Type B pancreatic cell (in vitro differentiated cells): Measurements from ENCODE around the gene BMP2. TPM values are rescaled to one million over a fixed set of nuclear protein-coding genes. Genes with fewer than 3 reads are reported as not detected.

ENCODE experiments used
- DNase-seq: peaks from one replicate; pipeline ENCODE4 v3.0.0; 2021; ENCODE audit warnings: mixed read lengths; ENCODE audit not compliant: unreplicated experiment; ENCODE audit errors: extremely low spot score
- H3K27ac Mint-ChIP-seq: 2 replicates; pipeline ENCODE4 v1.8.0; 2021; ENCODE audit warnings: mild to moderate bottlenecking, mixed read lengths
- H3K27me3 Mint-ChIP-seq: 2 replicates; pipeline ENCODE4 v1.8.0; 2021; ENCODE audit warnings: mixed read lengths
- H3K36me3 Mint-ChIP-seq: 2 replicates; pipeline ENCODE4 v1.8.0; 2021; ENCODE audit warnings: mixed read lengths
- H3K4me1 Mint-ChIP-seq: one replicate; pipeline ENCODE4 v1.8.0; 2021; ENCODE audit warnings: mixed read lengths; ENCODE audit not compliant: unreplicated experiment
- H3K4me3 Mint-ChIP-seq: 2 replicates; pipeline ENCODE4 v1.8.0; 2021; ENCODE audit warnings: mild to moderate bottlenecking, mixed read lengths
- H3K9me3 Mint-ChIP-seq: 2 replicates; pipeline ENCODE4 v1.8.0; 2021; ENCODE audit warnings: mixed read lengths
- long read RNA-seq: library from polyadenylated mRNA; unstranded; transcript quantifications from one replicate; pipeline ENCODE4 v2.0.0, GENCODE V29; 2020
- total RNA-seq: library from RNA; stranded (reverse); gene quantifications from 2 replicates; pipeline ENCODE4 v1.2.1, GENCODE V29; 2021; ENCODE audit warnings: low replicate concordance
- TF ChIP-seq, protein P1 (sequence below): fragments of 200-600 bp; sonication (generic); conservative IDR thresholded peaks from 2 replicates; pipeline ENCODE4 v1.5.0; 2021; ENCODE audit warnings: antibody characterized with exemption, mild to moderate bottlenecking

BMP2 gene
- total RNA-seq, result 12.8 and 17.9 TPM in 2 replicates
- long read RNA-seq, partial matches to known transcripts, result 4 of 5 reads
- long read RNA-seq, other reads (novel, unspliced or antisense), result 1 of 5 reads

DNA sequence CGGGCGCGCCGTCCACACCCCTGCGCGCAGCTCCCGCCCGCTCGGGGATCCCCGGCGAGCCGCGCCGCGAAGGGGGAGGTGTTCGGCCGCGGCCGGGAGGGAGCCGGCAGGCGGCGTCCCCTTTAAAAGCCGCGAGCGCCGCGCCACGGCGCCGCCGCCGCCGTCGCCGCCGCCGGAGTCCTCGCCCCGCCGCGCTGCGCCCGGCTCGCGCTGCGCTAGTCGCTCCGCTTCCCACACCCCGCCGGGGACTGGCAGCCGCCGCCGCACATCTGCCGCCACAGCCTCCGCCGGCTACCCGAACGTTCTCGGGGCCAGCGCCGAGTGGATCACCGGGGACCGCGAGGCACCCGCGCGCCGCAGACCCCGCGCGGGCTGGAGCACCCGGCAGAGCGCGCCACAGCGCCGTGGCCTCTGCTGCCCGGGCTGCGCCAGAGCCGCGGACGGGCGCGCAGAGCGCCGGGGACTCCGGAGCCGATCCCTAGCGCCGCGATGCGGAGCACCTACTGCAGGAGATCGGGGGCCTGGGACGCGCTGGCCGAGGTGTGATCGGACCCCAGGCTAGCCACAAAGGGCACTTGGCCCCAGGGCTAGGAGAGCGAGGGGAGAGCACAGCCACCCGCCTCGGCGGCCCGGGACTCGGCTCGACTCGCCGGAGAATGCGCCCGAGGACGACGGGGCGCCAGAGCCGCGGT lies at the start of gene BMP2:
Gene BMP2, plus strand, starts transcription at position 151 of the 692 bp plus-strand sequence. CDS start 2,441 bp downstream, outside the sequence.
- H3K27ac Mint-ChIP-seq, result peak within 1 kb of the TSS; percentile 50
- peak within 1 kb of the TSS; percentile 86 for H3K4me3 Mint-ChIP-seq
- TF ChIP-seq, protein P1, sequence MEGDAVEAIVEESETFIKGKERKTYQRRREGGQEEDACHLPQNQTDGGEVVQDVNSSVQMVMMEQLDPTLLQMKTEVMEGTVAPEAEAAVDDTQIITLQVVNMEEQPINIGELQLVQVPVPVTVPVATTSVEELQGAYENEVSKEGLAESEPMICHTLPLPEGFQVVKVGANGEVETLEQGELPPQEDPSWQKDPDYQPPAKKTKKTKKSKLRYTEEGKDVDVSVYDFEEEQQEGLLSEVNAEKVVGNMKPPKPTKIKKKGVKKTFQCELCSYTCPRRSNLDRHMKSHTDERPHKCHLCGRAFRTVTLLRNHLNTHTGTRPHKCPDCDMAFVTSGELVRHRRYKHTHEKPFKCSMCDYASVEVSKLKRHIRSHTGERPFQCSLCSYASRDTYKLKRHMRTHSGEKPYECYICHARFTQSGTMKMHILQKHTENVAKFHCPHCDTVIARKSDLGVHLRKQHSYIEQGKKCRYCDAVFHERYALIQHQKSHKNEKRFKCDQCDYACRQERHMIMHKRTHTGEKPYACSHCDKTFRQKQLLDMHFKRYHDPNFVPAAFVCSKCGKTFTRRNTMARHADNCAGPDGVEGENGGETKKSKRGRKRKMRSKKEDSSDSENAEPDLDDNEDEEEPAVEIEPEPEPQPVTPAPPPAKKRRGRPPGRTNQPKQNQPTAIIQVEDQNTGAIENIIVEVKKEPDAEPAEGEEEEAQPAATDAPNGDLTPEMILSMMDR, result no peak
- peak; percentile 74 for DNase-seq
- peaks cover 6% of the 10 kb centered on the region for H3K36me3 Mint-ChIP-seq
- H3K4me1 Mint-ChIP-seq, result peaks cover 30% of the 10 kb centered on the region
- H3K27me3 Mint-ChIP-seq, result peaks cover 57% of the 10 kb centered on the region
- H3K9me3 Mint-ChIP-seq, result no peaks in the 10 kb centered on the region

DNA sequence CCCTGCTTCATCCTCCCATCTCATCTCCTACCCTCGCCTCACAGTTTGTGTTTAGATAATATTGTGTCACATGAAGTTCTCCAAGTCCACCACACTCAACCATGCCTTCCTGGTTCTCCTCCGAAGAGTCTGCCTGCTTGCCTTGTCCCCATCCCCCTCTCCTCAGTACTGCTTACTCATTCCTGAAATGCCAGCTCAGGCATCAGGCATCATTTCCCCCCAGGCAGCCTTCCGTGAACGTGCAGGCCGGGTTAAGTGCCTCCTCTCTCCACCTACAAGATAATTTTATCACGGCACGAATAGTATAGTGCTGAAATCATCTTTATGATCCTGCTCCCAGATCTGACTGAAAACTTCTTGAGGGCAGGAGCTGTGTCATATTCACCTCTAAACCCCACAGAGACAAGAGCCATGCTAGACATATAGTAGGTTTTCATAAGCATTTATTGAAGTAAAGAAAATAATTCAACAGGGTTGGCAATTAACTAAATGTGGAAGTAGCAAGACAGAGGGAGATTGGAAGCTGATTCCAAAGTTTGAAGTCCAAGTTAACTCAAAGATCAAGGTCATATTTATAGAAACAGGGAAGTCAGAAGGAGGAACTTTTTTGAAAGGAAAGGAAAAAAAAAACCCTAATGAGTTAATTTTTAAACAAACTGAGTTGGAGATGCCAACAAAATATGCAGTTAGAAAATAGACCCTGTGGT lies 48.7 kb upstream of the BMP2 start:
- Mint-ChIP-seq H3K4me3 (no peak overlapping the region), H3K27me3 (no peaks in the 10 kb centered on the region), H3K36me3 (peaks cover 4% of the 10 kb centered on the region), H3K27ac (no peak overlapping the region), H3K4me1 (no peaks in the 10 kb centered on the region), H3K9me3 (peaks cover 10% of the 10 kb centered on the region)
- no peak for DNase-seq
- TF ChIP-seq, protein P1, result no peak

DNA sequence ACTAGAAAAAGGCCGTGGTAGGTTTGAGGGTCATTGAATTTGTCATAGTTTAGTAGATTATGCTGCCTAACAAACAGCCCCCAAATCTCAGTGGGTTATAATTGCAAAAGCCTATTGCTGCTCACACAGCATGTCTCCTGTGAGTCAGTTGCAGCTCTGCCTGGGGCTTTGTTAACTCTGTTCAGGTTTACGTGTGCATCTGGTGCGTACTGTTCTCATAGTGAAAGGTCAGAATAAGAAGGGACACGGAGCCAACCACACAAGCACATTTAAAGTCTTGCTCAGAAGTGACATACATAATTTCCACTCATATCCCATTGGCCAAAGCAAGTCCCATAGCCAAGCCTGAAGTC lies 48.1 kb upstream of the BMP2 start:
- peaks cover 4% of the 10 kb centered on the region for H3K36me3 Mint-ChIP-seq
- no peak overlapping the region for H3K4me3 Mint-ChIP-seq
- H3K9me3 Mint-ChIP-seq, result peaks cover 10% of the 10 kb centered on the region
- H3K4me1 Mint-ChIP-seq, result no peaks in the 10 kb centered on the region
- H3K27me3 Mint-ChIP-seq, result no peaks in the 10 kb centered on the region
- no peak for DNase-seq
- TF ChIP-seq, protein P1, result no peak
- H3K27ac Mint-ChIP-seq, result no peak overlapping the region

DNA sequence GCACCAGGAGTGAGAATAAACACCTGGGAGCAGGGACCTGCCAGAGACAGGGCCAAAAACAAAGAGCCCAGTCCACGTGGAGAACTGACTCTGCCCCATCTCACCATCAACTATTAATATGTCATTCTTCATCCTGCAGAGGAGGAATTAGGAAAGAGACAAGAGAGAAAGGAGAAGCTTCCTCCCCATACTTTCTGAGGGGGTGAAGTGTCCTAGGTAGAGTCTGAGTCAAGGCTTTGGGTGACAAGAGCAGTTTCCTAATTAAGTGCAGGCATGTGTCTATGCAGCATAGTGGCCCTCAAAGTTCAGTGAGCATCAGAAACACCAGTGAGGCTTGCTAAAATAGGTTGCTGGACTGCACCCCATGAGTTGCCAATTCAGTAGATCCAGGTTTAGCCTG lies 40.7 kb upstream of the BMP2 start:
- no peak overlapping the region for H3K27ac Mint-ChIP-seq
- H3K27me3 Mint-ChIP-seq, result no peaks in the 10 kb centered on the region
- TF ChIP-seq, protein P1, result no peak
- no peaks in the 10 kb centered on the region for H3K4me1 Mint-ChIP-seq
- no peak for DNase-seq
- no peak overlapping the region for H3K4me3 Mint-ChIP-seq
- H3K36me3 Mint-ChIP-seq, result no peaks in the 10 kb centered on the region
- no peaks in the 10 kb centered on the region for H3K9me3 Mint-ChIP-seq

DNA sequence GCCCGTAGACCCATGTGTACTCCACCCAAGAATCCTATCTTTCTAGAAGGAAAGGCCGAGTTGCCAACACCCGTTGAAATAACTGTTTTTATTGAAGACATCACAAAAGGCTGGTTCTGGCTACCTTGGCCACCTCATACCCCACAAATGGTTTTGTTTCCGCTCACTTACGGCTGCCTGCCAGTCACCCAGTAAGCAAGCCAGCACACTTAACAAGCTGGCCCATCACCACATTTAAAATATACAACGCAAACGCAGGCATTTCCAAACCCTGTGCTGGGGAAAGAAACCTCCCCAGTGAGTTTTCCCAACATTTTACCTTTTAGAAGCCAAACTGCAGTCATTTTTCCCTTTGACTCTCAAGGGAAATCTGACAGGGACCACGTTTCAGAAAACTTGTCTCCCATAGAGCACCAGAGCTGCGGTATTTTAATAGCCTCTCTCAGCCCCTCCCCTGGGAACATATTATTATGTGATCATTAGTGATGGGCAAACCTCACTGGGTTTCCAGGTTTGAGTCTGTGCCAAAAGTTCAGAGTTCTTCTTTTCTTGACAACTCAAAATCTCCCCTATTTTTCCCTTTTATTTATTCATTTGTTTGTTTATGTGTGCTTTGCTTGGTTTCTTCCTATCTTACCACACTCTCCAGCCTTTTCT lies 36.7 kb upstream of the BMP2 start:
- DNase-seq, result no peak
- no peak overlapping the region for H3K27ac Mint-ChIP-seq
- peaks cover 1% of the 10 kb centered on the region for H3K4me1 Mint-ChIP-seq
- TF ChIP-seq, protein P1, result no peak
- no peaks in the 10 kb centered on the region for H3K36me3 Mint-ChIP-seq
- H3K4me3 Mint-ChIP-seq, result no peak overlapping the region
- H3K9me3 Mint-ChIP-seq, result no peaks in the 10 kb centered on the region
- H3K27me3 Mint-ChIP-seq, result peaks cover 1% of the 10 kb centered on the region
